ENCODE measurements around the gene PDE8B.
"Not testable (repeated sequence)": the region's sequence is repeated elsewhere in the genome, so short reads cannot be mapped to it uniquely, and the experiment has no call there.

The PDE8B gene

GRCh38 chr5:77366717-77367500 lies 156.4 kb downstream of the PDE8B start:
- no peak for DNase-seq (ENCODE audit: low spot score)

GRCh38 chr5:77367741-77368140 lies 157.3 kb downstream of the PDE8B start:
- DNase-seq (ENCODE audit: low spot score): no peak

- DNase-seq (ENCODE audit: low spot score): no peak
Observed at GRCh38 chr5:77368367-77368766, 157.9 kb downstream of the PDE8B start.

DNA sequence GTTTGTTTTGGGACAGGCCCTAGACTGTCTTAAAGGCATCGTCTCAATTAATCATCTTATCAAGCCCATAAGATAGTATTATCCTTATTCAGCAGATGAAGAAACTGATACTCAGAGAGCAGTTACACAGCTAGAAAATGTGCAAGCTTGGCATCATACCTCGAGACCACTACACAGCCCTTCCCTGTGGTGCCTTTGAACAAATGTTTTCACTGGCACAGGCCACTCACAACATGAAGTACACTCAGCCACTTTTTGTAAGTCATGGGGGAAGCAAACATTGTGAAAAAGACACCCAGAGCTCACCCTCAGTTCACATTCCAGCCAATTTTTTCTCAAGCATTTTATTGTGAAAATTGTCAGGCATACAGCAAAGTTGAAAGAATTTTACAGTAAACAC lies 159.1 kb downstream of the PDE8B start:
- DNase-seq (ENCODE audit: low spot score): no peak

DNA sequence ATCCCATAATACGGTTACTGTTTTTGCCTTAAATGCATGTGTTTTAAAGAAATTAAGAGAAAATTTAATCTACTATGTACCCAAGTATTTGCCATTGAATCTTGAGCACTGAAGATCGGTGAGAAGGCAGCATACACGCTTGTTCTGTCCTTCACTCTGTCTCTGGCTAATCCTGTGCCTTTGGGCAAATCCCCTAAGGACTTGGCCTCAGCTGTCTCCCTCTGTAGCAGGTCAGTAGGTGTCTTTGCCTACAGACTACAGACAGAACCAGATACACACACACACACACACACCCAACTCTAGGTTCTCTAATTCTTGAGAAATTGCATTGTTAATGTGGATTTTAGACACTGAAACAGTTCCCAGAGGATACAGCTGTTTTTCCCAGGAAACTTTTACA lies 164.2 kb downstream of the PDE8B start:
- DNase-seq (ENCODE audit: low spot score): no peak

DNA sequence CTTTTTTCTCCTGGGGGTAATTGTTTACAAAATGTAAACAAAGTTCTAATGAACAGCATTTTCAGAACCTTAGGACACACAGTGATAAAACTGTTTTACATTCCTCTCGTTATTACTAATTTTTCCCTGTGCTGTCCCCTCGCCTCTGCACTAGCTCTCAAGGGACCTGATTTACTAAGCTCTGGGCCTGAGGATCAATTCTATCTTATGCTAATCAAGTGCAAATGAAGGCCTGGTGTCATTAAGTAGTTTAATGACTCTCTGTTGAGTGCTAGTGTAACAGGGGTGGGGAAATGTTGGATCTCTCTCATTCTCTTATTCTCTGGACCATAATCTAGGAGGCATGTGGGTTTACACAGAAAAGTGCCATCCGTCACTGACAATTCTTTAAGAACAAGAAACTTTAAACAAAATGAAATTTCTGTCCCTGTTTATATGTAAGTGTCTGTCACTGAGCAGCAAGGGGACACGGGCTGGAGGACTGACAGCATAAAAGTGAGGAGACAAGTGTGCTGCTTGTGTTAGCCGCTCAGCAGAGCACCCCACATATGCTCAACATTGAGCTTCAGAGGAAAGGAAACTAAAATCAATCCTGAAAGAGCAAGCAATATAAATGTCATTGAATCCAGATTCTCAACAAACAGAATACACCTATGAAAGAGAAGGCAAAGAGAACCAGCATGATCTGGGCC lies 166.3 kb downstream of the PDE8B start:
- DNase-seq (ENCODE audit: low spot score): no peak

DNA sequence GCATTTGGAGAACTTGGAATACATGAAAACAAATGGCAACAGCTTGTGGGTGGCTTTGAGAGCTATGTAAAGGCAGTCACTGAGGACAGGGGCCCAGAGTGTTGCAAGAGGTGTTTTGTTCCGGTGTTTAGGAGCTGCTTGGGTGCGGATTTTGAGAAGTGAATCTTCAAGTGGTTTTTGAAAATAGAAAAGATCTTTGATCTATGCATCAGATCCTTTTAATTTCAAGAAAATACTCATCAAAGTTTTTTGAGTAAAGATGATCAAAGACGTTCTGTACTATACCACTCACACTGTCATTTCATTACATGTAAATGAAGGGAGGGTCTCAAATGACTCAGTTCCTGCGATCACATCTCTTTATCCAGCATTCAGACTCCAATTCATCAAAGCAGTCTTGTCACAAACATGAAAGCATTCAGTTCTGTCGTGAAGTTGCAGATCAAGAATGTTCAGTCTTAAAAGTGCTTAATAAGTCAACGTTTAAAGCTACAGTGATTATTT lies 169.1 kb downstream of the PDE8B start:
- DNase-seq (ENCODE audit: low spot score): no peak

GRCh38 chr5:77380636-77381035 lies 170.2 kb downstream of the PDE8B start:
- DNase-seq (ENCODE audit: low spot score): no peak

DNA sequence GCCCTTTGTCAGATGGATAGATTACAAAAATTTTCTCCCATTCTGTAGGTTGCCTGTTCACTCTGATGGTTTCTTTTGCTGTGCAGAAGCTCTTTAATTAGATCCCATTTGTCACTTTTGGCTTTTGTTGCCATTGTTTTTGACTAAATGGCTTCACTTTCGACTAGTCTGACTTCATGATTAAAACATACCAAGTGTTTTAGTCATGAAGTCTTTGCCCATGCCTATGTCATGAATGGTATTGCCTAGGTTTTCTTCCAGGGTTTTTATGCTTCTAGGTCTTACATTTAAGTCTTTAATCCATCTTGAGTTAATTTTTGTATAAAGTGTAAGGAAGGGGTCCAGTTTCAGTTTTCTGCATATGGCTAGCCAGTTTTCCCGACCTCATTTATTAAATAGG lies 172.9 kb downstream of the PDE8B start:
- not testable (repeated sequence) for DNase-seq (ENCODE audit: low spot score)

GRCh38 chr5:77386340-77386739 lies 175.9 kb downstream of the PDE8B start:
- DNase-seq (ENCODE audit: low spot score): not testable (repeated sequence)

- DNase-seq (ENCODE audit: low spot score): no peak
Observed at GRCh38 chr5:77389746-77390145, 179.3 kb downstream of the PDE8B start.

- DNase-seq (ENCODE audit: low spot score): no peak
Observed at GRCh38 chr5:77390221-77390620, 179.7 kb downstream of the PDE8B start.

DNA sequence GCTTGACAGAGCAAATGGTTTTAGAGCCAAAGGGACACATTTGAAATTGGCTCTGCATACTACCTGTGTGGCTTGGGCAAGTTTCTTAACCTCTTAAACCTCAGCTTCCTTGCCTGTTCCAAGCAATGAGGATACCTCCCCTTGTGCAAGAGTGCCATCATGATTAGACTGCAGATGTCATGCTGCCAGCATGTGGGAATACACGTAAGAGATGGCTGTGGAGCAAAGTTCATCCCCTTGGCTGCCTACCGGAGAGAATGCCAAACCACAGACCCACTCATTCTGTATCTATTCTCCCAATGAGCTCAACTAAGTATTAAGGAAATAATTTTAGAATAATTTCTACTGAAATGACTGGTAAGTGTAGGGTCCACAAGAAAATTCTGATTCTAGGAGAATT lies 180.3 kb downstream of the PDE8B start:
- no peak for DNase-seq (ENCODE audit: low spot score)

DNA sequence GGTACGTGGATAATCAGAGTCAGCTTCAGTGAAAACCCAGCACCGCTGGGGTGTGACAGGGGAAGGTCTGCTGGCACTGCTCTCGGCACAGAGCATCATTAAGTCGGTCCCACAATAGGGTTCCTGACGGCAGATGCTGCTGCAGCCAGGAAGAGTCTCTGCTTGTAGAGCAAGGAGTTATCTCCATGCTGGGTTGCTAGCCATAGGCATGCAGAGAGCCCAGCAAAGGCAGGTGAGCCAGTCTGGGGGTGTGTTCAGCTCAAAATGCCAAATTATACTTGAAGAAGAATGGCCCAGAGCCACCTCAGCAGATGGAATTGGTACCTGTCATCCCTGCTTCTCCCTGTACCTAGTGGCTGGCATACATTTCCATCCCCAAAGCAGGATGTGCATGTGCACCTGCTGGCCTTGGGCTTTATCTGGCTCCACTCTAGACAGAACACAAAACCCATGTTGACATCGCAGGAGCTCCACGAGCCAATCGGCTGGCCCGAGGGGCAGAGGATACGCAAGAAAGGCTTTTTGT lies 180.8 kb downstream of the PDE8B start:
- no peak for DNase-seq (ENCODE audit: low spot score)

GRCh38 chr5:77394064-77394715 lies 183.7 kb downstream of the PDE8B start:
- no peak for DNase-seq (ENCODE audit: low spot score)

DNA sequence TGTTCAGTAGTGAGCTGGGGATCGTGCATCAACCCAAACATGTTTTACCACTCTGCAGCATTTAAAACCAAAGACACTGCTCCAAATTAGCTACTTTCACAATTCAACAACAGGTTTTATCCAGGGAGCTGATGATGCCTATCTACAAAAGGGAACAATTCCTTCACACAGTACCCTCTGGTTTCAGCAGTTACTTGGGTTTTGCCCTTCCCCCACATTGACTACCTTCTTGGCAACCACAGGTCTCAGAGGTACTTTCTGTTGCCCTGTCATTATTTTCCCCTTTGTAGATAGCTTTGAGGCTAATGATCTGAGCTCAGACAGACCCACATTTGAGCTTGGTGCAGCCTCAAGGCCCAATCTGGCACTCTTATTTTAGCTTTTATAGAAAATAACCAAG lies 185.5 kb downstream of the PDE8B start:
- DNase-seq (ENCODE audit: low spot score): no peak

DNA sequence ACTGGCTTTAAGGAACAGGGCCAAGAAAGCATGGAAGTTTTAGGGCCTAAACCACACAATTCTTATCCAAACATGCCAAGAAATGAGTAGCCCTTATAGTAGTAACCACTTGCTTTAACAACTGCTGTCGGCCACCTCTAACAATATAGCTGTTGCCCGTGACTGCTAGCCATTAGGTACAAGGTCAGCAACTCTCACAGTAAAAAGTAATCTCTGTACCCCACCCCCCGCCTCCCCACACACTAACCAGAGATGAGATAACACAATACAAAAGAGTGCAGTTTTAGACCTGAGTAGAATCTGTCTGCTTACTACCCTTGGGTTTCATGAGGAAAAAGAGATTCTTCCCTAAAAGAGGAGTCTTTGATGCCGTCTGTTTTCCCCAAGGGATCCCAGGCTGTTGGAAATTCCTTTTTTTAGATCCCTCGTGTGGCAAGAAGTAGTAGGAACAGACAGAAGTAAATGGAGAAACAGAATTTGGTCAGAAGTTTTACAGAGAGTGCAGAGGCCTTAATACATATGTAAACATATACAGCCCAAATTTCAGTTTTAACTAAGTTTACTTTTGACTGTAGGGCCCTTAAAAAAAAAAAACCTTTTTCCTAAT lies 187.3 kb downstream of the PDE8B start:
- no peak for DNase-seq (ENCODE audit: low spot score)

DNA sequence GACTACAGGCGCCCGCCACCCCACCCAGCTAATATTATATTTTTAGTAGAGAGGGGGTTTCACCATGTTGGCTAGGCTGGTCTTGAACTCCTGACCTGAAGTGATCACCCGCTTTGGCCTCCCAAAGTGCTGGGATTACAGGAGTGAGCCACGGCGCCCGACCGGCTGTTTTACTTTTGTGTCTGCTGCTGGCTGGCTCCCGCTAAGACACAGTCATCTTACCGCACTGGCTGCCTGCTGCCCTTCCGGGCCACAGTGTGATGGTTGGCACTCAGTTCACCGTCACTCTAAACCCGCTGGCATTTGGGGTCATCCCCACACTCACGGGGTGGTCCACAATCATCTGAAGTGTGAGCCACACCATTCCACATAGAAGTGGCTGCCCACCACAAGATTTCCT lies 188.0 kb downstream of the PDE8B start:
- no peak for DNase-seq (ENCODE audit: low spot score)

- no peak for DNase-seq (ENCODE audit: low spot score)
Observed at GRCh38 chr5:77398896-77399295, 188.4 kb downstream of the PDE8B start.

GRCh38 chr5:77400645-77401044 lies 190.2 kb downstream of the PDE8B start:
- no peak for DNase-seq (ENCODE audit: low spot score)

DNA sequence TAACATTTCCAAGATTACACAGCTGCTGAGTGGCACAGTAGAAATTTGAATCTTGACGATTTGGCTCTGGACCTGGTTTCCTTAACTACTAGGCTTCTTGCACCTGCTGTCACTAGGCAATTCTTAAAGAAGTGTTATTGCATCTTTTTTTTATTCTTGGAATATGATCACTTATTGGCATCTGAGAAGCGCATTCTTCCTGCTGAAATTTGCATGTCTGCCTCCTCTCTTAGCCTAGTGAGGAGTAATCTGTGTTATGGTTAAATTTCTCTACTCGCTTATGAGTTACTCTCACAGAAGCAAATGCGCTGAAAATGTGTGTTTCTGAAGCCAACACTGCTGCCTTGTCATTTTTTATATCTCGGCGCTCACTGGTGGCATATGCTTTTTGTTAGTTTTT lies 192.3 kb downstream of the PDE8B start:
- DNase-seq (ENCODE audit: low spot score): no peak

GRCh38 chr5:77407152-77407551 lies 196.7 kb downstream of the PDE8B start:
- DNase-seq (ENCODE audit: low spot score): no peak

Measured in D341Med (cell line).